NCI-H2227 (cell line): ENCODE measurements around the gene SCG2.
A peak's percentile ranks its signal among the peaks of the same experiment; 100 is the strongest.
"Not testable (repeated sequence)": the region's sequence is repeated elsewhere in the genome, so short reads cannot be mapped to it uniquely, and the experiment has no call there.

Experiments used
- DNase-seq: peaks from one replicate; lab custom pipeline; 2025; ENCODE audit not compliant: unreplicated experiment; lab: John Stamatoyannopoulos, UW

SCG2 gene

GRCh38 chr2:223613017-223613950 lies 11.1 kb upstream of the SCG2 start:
- DNase-seq: peak; percentile 93

- peak; percentile 49 for DNase-seq
Observed at GRCh38 chr2:223612501-223612900, 10.3 kb upstream of the SCG2 start.

GRCh38 chr2:223611061-223611460 lies 8.9 kb upstream of the SCG2 start:
- DNase-seq: no peak

- no peak for DNase-seq
Observed at GRCh38 chr2:223607476-223607875, 5.3 kb upstream of the SCG2 start.

- no peak for DNase-seq
Observed at GRCh38 chr2:223606946-223607345, 4.8 kb upstream of the SCG2 start.

GRCh38 chr2:223604231-223604630 lies 2.1 kb upstream of the SCG2 start:
- DNase-seq: no peak

GRCh38 chr2:223602972-223603371 lies 811 bp upstream of the SCG2 start:
- DNase-seq: no peak

GRCh38 chr2:223601018-223601417 lies 1.1 kb downstream of the SCG2 start:
- no peak for DNase-seq

GRCh38 chr2:223599640-223600380 lies 2.4 kb downstream of the SCG2 start:
- DNase-seq: no peak

- no peak for DNase-seq
Observed at GRCh38 chr2:223598994-223599639, 3.0 kb downstream of the SCG2 start.

- no peak for DNase-seq
Observed at GRCh38 chr2:223597076-223597475, 5.1 kb downstream of the SCG2 start.

GRCh38 chr2:223596208-223596607 lies 6.0 kb downstream of the SCG2 start:
- DNase-seq: no peak

- no peak for DNase-seq
Observed at GRCh38 chr2:223594831-223595230, 7.3 kb downstream of the SCG2 start.

- DNase-seq: peak; percentile 27
Observed at GRCh38 chr2:223594259-223594658, 7.9 kb downstream of the SCG2 start.

- DNase-seq: not testable (repeated sequence)
Observed at GRCh38 chr2:223592689-223593088, 9.5 kb downstream of the SCG2 start.

- DNase-seq: peak; percentile 83
Observed at GRCh38 chr2:223591596-223591995, 10.6 kb downstream of the SCG2 start.

GRCh38 chr2:223590964-223591363 lies 11.2 kb downstream of the SCG2 start:
- no peak for DNase-seq

- DNase-seq: no peak
Observed at GRCh38 chr2:223589901-223590300, 12.3 kb downstream of the SCG2 start.

- DNase-seq: peak; percentile 83
Observed at GRCh38 chr2:223588251-223588650, 13.9 kb downstream of the SCG2 start.

- no peak for DNase-seq
Observed at GRCh38 chr2:223587301-223587700, 14.9 kb downstream of the SCG2 start.

GRCh38 chr2:223586261-223586660 lies 15.9 kb downstream of the SCG2 start:
- DNase-seq: no peak

GRCh38 chr2:223585666-223586065 lies 16.5 kb downstream of the SCG2 start:
- peak; percentile 79 for DNase-seq
